Fibroblast of skin of right biceps (primary cell): ENCODE data around the gene GRID1.

Experiments used
- DNase-seq: peaks from one replicate; pipeline ENCODE4 v3.0.0-alpha.2; 2013

GRID1 gene

GRCh38 chr10:86312701-86313270 lies 53.8 kb downstream of the GRID1 start:
- DNase-seq, result no peak

- no peak for DNase-seq
Measured at GRCh38 chr10:86311906-86312305, 54.7 kb downstream of the GRID1 start.

- no peak for DNase-seq
Measured at GRCh38 chr10:86311190-86311589, 55.4 kb downstream of the GRID1 start.

GRCh38 chr10:86310702-86311101 lies 55.9 kb downstream of the GRID1 start:
- DNase-seq, result no peak

GRCh38 chr10:86310291-86310690 lies 56.3 kb downstream of the GRID1 start:
- DNase-seq, result no peak

GRCh38 chr10:86308056-86308455 lies 58.5 kb downstream of the GRID1 start:
- DNase-seq, result no peak

- DNase-seq, result peak; percentile 20
Measured at GRCh38 chr10:86306628-86307278, 59.8 kb downstream of the GRID1 start.

GRCh38 chr10:86305521-86305920 lies 61.1 kb downstream of the GRID1 start:
- DNase-seq, result no peak

- DNase-seq, result no peak
Measured at GRCh38 chr10:86304436-86304835, 62.2 kb downstream of the GRID1 start.

GRCh38 chr10:86303626-86304025 lies 63.0 kb downstream of the GRID1 start:
- DNase-seq, result no peak

GRCh38 chr10:86301971-86302370 lies 64.6 kb downstream of the GRID1 start:
- DNase-seq, result no peak

- no peak for DNase-seq
Measured at GRCh38 chr10:86300931-86301830, 65.4 kb downstream of the GRID1 start.

GRCh38 chr10:86300399-86300925 lies 66.1 kb downstream of the GRID1 start:
- no peak for DNase-seq

- DNase-seq, result no peak
Measured at GRCh38 chr10:86299562-86299961, 67.0 kb downstream of the GRID1 start.

- DNase-seq, result no peak
Measured at GRCh38 chr10:86298501-86299001, 68.0 kb downstream of the GRID1 start.

- no peak for DNase-seq
Measured at GRCh38 chr10:86295791-86296190, 70.8 kb downstream of the GRID1 start.

GRCh38 chr10:86295351-86295750 lies 71.2 kb downstream of the GRID1 start:
- DNase-seq, result no peak

GRCh38 chr10:86294346-86295265 lies 72.0 kb downstream of the GRID1 start:
- no peak for DNase-seq

- no peak for DNase-seq
Measured at GRCh38 chr10:86293396-86293791, 73.2 kb downstream of the GRID1 start.

GRCh38 chr10:86292462-86293395 lies 73.9 kb downstream of the GRID1 start:
- DNase-seq, result no peak
